HUES6 (cell line): ENCODE results near the gene LAMTOR5.

Experiments
- H3K27ac ChIP-seq: 2 replicates; pipeline ENCODE4 v1.7.0; 2013; ENCODE audit warnings: low read depth, mild to moderate bottlenecking, low read length, inconsistent platforms
- H3K27me3 ChIP-seq: 2 replicates; pipeline ENCODE4 v1.6.1; 2013; ENCODE audit warnings: low read length; ENCODE audit not compliant: control insufficient read depth, insufficient read depth
- H3K36me3 ChIP-seq: 2 replicates; pipeline ENCODE4 v1.6.1; 2013; ENCODE audit warnings: low read length; ENCODE audit not compliant: control insufficient read depth, insufficient read depth
- H3K4me1 ChIP-seq: 2 replicates; pipeline ENCODE4 v1.6.1; 2013; ENCODE audit warnings: low read length; ENCODE audit not compliant: control insufficient read depth, insufficient read depth
- H3K4me3 ChIP-seq: 2 replicates; pipeline ENCODE4 v1.5.1; 2013; ENCODE audit warnings: low read depth, low read length
- H3K9ac ChIP-seq: one replicate; pipeline ENCODE4 v1.6.1; 2013; ENCODE audit warnings: mild to moderate bottlenecking, low read length
- H3K9me3 ChIP-seq: 2 replicates; pipeline ENCODE4 v1.6.1; 2013; ENCODE audit warnings: low read depth, low read length; ENCODE audit not compliant: control insufficient read depth, insufficient read depth

The LAMTOR5 gene

GRCh38 chr1:110407260-110408210 is at the start of gene LAMTOR5:
LAMTOR5 (minus strand) TSS chr1:110407694; CDS start chr1:110407620, 74 bp downstream.
- peak within 1 kb of the TSS; percentile 79 for H3K9ac ChIP-seq
- H3K36me3 ChIP-seq = peaks cover 31% of the 10 kb centered on the region
- H3K27me3 ChIP-seq = no peaks in the 10 kb centered on the region
- H3K27ac ChIP-seq = peak within 1 kb of the TSS; percentile 46; the same call in 1 of the 2 replicates
- no peaks in the 10 kb centered on the region for H3K9me3 ChIP-seq
- H3K4me1 ChIP-seq = no peaks in the 10 kb centered on the region
- H3K4me3 ChIP-seq = peak within 1 kb of the TSS; percentile 82

GRCh38 chr1:110457206-110457605 is 49.7 kb upstream of the LAMTOR5 start:
- no peaks in the 10 kb centered on the region for H3K27me3 ChIP-seq
- no peak overlapping the region for H3K4me3 ChIP-seq
- no peak overlapping the region for H3K27ac ChIP-seq
- no peak overlapping the region for H3K9ac ChIP-seq
- peaks cover 2% of the 10 kb centered on the region; the same call in 1 of the 2 replicates for H3K9me3 ChIP-seq
- H3K36me3 ChIP-seq = no peaks in the 10 kb centered on the region
- peaks cover 5% of the 10 kb centered on the region for H3K4me1 ChIP-seq

GRCh38 chr1:110455151-110455550 is 47.7 kb upstream of the LAMTOR5 start:
- H3K27me3 ChIP-seq = no peaks in the 10 kb centered on the region
- H3K9ac ChIP-seq = no peak overlapping the region
- no peaks in the 10 kb centered on the region for H3K9me3 ChIP-seq

GRCh38 chr1:110454328-110454727 is 46.8 kb upstream of the LAMTOR5 start:
- Histone ChIP-seq H3K27ac (no peak overlapping the region), H3K4me1 (peaks cover 16% of the 10 kb centered on the region), H3K27me3 (no peaks in the 10 kb centered on the region), H3K36me3 (no peaks in the 10 kb centered on the region), H3K9me3 (no peaks in the 10 kb centered on the region), H3K4me3 (no peak overlapping the region), H3K9ac (no peak overlapping the region)

More at GRCh38 chr1:110455151-110455550, 47.7 kb upstream of the LAMTOR5 start:
- peaks cover 8% of the 10 kb centered on the region for H3K4me1 ChIP-seq
- H3K36me3 ChIP-seq = no peaks in the 10 kb centered on the region
- no peak overlapping the region for H3K27ac ChIP-seq
- no peak overlapping the region for H3K4me3 ChIP-seq

GRCh38 chr1:110453829-110454228 is 46.3 kb upstream of the LAMTOR5 start:
- Histone ChIP-seq H3K9me3 (no peaks in the 10 kb centered on the region), H3K4me1 (peaks cover 16% of the 10 kb centered on the region), H3K9ac (no peak overlapping the region), H3K27ac (no peak overlapping the region), H3K36me3 (no peaks in the 10 kb centered on the region), H3K4me3 (no peak overlapping the region), H3K27me3 (no peaks in the 10 kb centered on the region)

GRCh38 chr1:110452330-110452729 is 44.8 kb upstream of the LAMTOR5 start:
- Histone ChIP-seq H3K9ac (no peak overlapping the region), H3K9me3 (no peaks in the 10 kb centered on the region), H3K36me3 (no peaks in the 10 kb centered on the region), H3K4me1 (peaks cover 16% of the 10 kb centered on the region), H3K4me3 (no peak overlapping the region), H3K27me3 (no peaks in the 10 kb centered on the region), H3K27ac (no peak overlapping the region)

GRCh38 chr1:110450929-110451328 is 43.4 kb upstream of the LAMTOR5 start, which contains the start of gene PROK1:
PROK1 (plus strand) TSS chr1:110451149; CDS start chr1:110451217, 68 bp downstream.
- Histone ChIP-seq H3K27ac (no peak within 1 kb of the TSS), H3K4me1 (peaks cover 16% of the 10 kb centered on the region), H3K27me3 (no peaks in the 10 kb centered on the region), H3K9ac (no peak within 1 kb of the TSS), H3K9me3 (no peaks in the 10 kb centered on the region), H3K36me3 (no peaks in the 10 kb centered on the region), H3K4me3 (no peak within 1 kb of the TSS)

- Histone ChIP-seq H3K9me3 (no peaks in the 10 kb centered on the region), H3K9ac (no peak overlapping the region), H3K4me1 (peaks cover 14% of the 10 kb centered on the region), H3K27me3 (no peaks in the 10 kb centered on the region), H3K27ac (no peak overlapping the region), H3K36me3 (no peaks in the 10 kb centered on the region), H3K4me3 (no peak overlapping the region)
These were observed 42.5 kb upstream of the LAMTOR5 start for GRCh38 chr1:110449661-110450651.

GRCh38 chr1:110444561-110444960 is 37.1 kb upstream of the LAMTOR5 start:
- no peak overlapping the region for H3K9ac ChIP-seq
- H3K4me1 ChIP-seq = peaks cover 7% of the 10 kb centered on the region
- no peaks in the 10 kb centered on the region for H3K36me3 ChIP-seq
- H3K27ac ChIP-seq = no peak overlapping the region
- no peaks in the 10 kb centered on the region for H3K27me3 ChIP-seq
- no peak overlapping the region for H3K4me3 ChIP-seq
- H3K9me3 ChIP-seq = no peaks in the 10 kb centered on the region

GRCh38 chr1:110443451-110443850 is 36.0 kb upstream of the LAMTOR5 start:
- Histone ChIP-seq H3K27ac (no peak overlapping the region), H3K9ac (no peak overlapping the region), H3K4me3 (no peak overlapping the region), H3K36me3 (no peaks in the 10 kb centered on the region), H3K4me1 (peaks cover 14% of the 10 kb centered on the region; the same call in 1 of the 2 replicates), H3K27me3 (no peaks in the 10 kb centered on the region), H3K9me3 (no peaks in the 10 kb centered on the region)
